K562 (cell line): ENCODE measurements around the gene ABCC11. TPM values are rescaled to one million over a fixed set of nuclear protein-coding genes. Genes with fewer than 3 reads are reported as not detected.

Source experiments
- ATAC-seq: fragments of 200-7000 bp; cut with Tn5 transposase; 3 replicates; pipeline ENCODE4 v1.9.1; 2020; ENCODE audit warnings: moderate library complexity
- BruUV-seq: library from RNA; stranded (reverse); fragments of 400-500 nt; replicated peaks from 2 replicates; lab custom pipeline; 2021; lab: Mats Ljungman, UMichigan
- CTCF ChIA-PET: fragments of 300-600 bp; formaldehyde crosslinking; extraction: SDS; loops from one replicate; lab custom pipeline; 2021; ENCODE audit warnings: low intra/inter-chr PET ratio; lab: Yijun Ruan, JAX
- POLR2A ChIA-PET: fragments of 300-600, 350-650 bp; sonication (Branson Sonifier 250); formaldehyde crosslinking; extraction: SDS; loops from one replicate; lab custom pipeline; 2021; ENCODE audit warnings: antibody characterized with exemption, inconsistent platforms; lab: Yijun Ruan, JAX
- DNase-seq, 4 experiments: peaks; one replicate each; pipeline versions ENCODE4 v3.0.0 to v3.0.0-alpha.2; 2011 to 2018; ENCODE audit warnings: low spot score in 3 of 4, mixed read lengths in 3 of 4; ENCODE audit errors: extremely low read depth in 1 of 4
- FAIRE-seq: peaks from 2 replicates; lab custom pipeline; 2011; peaks lifted over from hg19 to GRCh38; lab: Jason Lieb, UNC
- H2AFZ ChIP-seq: 2 replicates; pipeline ENCODE4 v1.6.0; 2011; ENCODE audit warnings: low read depth, low read length, control low read depth, inconsistent platforms
- H3K27ac ChIP-seq: fragments of 200-600 bp; 3 replicates; pipeline ENCODE4 v1.8.0; 2011; ENCODE audit warnings: low read depth, mild to moderate bottlenecking, control low read depth, inconsistent platforms, low read length, moderate library complexity, mixed read lengths; ENCODE audit errors: extremely low read depth
- H3K27me3 ChIP-seq, 2 experiments: fragments of 300-600 bp in 1 of 2; 2 replicates in 1 of 2; 3 replicates in 1 of 2; pipeline versions ENCODE4 v1.6.0 to v1.8.0; 2011; ENCODE audit warnings: inconsistent platforms in 2 of 2, low read length in 2 of 2, mild to moderate bottlenecking in 1 of 2, mixed read lengths in 1 of 2, moderate library complexity in 1 of 2; ENCODE audit not compliant: control insufficient read depth in 2 of 2, insufficient read depth in 2 of 2
- H3K36me3 ChIP-seq: fragments of 300-600 bp; 3 replicates; pipeline ENCODE4 v1.8.0; 2011; ENCODE audit warnings: mild to moderate bottlenecking, low read length, inconsistent platforms; ENCODE audit not compliant: control insufficient read depth, insufficient read depth
- H3K4me1 ChIP-seq, 2 experiments: fragments of 200-600 bp in 1 of 2; replicated peaks in 1 of 2; 2 replicates in 1 of 2; 3 replicates in 1 of 2; pipeline versions ENCODE4 v1.5.1 to v1.8.0; 2011; ENCODE audit warnings: inconsistent platforms in 2 of 2, low read length in 2 of 2, mild to moderate bottlenecking in 1 of 2, mixed read lengths in 1 of 2, moderate library complexity in 1 of 2; ENCODE audit not compliant: control insufficient read depth in 2 of 2, insufficient read depth in 2 of 2
- H3K4me2 ChIP-seq: 2 replicates; pipeline ENCODE4 v1.6.1; 2011; ENCODE audit warnings: low read length, control low read depth, inconsistent platforms, mixed read lengths; ENCODE audit not compliant: insufficient read depth
- H3K4me3 ChIP-seq: fragments of 200-600 bp; sonication (generic), shearing (Covaris generic); 2 replicates; pipeline ENCODE4 v1.5.1; 2016; ENCODE audit warnings: control low read depth, inconsistent platforms
- H3K79me2 ChIP-seq: fragments of 200-600 bp; 3 replicates; pipeline ENCODE4 v1.8.0; 2011; ENCODE audit warnings: low read length, inconsistent platforms; ENCODE audit not compliant: control insufficient read depth, insufficient read depth
- H3K9ac ChIP-seq, 2 experiments: 2 replicates each; pipeline versions ENCODE4 v1.6.0 to v1.6.1; 2011; ENCODE audit warnings: low read depth in 2 of 2, low read length in 2 of 2, control low read depth in 1 of 2, inconsistent platforms in 1 of 2, mild to moderate bottlenecking in 1 of 2, mixed read lengths in 1 of 2; ENCODE audit not compliant: insufficient read depth in 1 of 2
- H3K9me1 ChIP-seq: one replicate; pipeline ENCODE4 v1.6.0; 2011; ENCODE audit warnings: inconsistent platforms, mild to moderate bottlenecking, low read length, moderate library complexity; ENCODE audit not compliant: control insufficient read depth, insufficient read depth
- H3K9me3 ChIP-seq: replicated peaks from 2 replicates; pipeline ENCODE4 v1.5.1; 2011; ENCODE audit warnings: low read depth, low read length, inconsistent platforms; ENCODE audit not compliant: control insufficient read depth, insufficient read depth
- H4K20me1 ChIP-seq: replicated peaks from 2 replicates; pipeline ENCODE4 v1.6.1; 2011; ENCODE audit warnings: low read length, inconsistent platforms, mixed read lengths; ENCODE audit not compliant: control insufficient read depth, insufficient read depth
- ARNT ChIP-seq, 2 experiments: fragments of 450-650 bp; IDR thresholded peaks; 2 replicates each; pipeline ENCODE4 v1.6.1; 2016; ENCODE audit warnings: mild to moderate bottlenecking in 1 of 2
- CEBPG ChIP-seq, 3 experiments: fragments of 200-800 bp in 1 of 3; sonication (Bioruptor generic) in 1 of 3; sonication (generic) in 1 of 3; formaldehyde crosslinking in 1 of 3; IDR thresholded peaks in 2 of 3; conservative IDR thresholded peaks in 1 of 3; 2 replicates each; pipeline versions ENCODE4 v1.6.1 to v1.8.0; 2016 to 2022; ENCODE audit warnings: missing compliant biosample characterization in 2 of 3, missing genetic modification characterization in 2 of 3, mild to moderate bottlenecking in 1 of 3, missing genetic modification reagents in 1 of 3
- ELF1 ChIP-seq: fragments of 200-800 bp; sonication (Bioruptor generic); IDR thresholded peaks from 2 replicates; pipeline ENCODE4 v1.6.1; 2016; ENCODE audit warnings: missing genetic modification characterization, missing compliant biosample characterization
- EWSR1 ChIP-seq: fragments of 450-650 bp; IDR thresholded peaks from 2 replicates; pipeline ENCODE4 v1.6.1; 2018; ENCODE audit warnings: borderline replicate concordance, mild to moderate bottlenecking, low read depth, moderate library complexity; ENCODE audit not compliant: partially characterized antibody
- POU5F1 ChIP-seq: fragments of 150-350 bp; IDR thresholded peaks from 2 replicates; pipeline ENCODE4 v1.6.1; 2014; ENCODE audit warnings: borderline replicate concordance, low read length, low read depth, mild to moderate bottlenecking; ENCODE audit not compliant: partially characterized antibody
- SNIP1 ChIP-seq: fragments of 450-650 bp; IDR thresholded peaks from 2 replicates; pipeline ENCODE4 v1.7.1; 2017; ENCODE audit warnings: low read depth, mild to moderate bottlenecking
- SRSF7 ChIP-seq: fragments of 200-400 bp; formaldehyde crosslinking; optimal IDR thresholded peaks from 2 replicates; pipeline ENCODE3; 2017; ENCODE audit warnings: mild to moderate bottlenecking, low read depth, low read length
- ZEB2 ChIP-seq: fragments of 450-650 bp; IDR thresholded peaks from 2 replicates; pipeline ENCODE4 v1.6.1; 2016
- WGBS: fragments of 100-300 bp; shearing (Covaris generic); methylation state at CpG from one replicate; pipeline ENCODE4 v1.1.6; 2016; ENCODE audit warnings: low coverage, mixed read lengths; ENCODE audit not compliant: insufficient coverage; ENCODE audit errors: missing lambda C conversion rate; 5-methylcytosine and 5-hydroxymethylcytosine counted together
- in situ Hi-C: fragments of 300-500 bp; cut with MboI; formaldehyde crosslinking; loops from 4 replicates; pipeline ENCODE4 v1.15.0; 2018; ENCODE audit warnings: inconsistent platforms, mixed read lengths
- intact Hi-C: fragments of 100-400 bp; cut with micrococcal nuclease; formaldehyde crosslinking; loops from 2 replicates; pipeline ENCODE4 v1.14.2; 2022
- polyA plus RNA-seq, 8 experiments: library from polyadenylated mRNA; depleted of rRNA in 4 of 8; stranded (reverse) in 5 of 8; unstranded in 3 of 8; fragments of >200 nt; fragmentation: Nextera tagmentation in 2 of 8; fragmentation: Illumina TruSeq in 1 of 8; extraction: Ambion mirVana in 2 of 8; extraction: Trizol in 1 of 8; gene quantifications; 2 replicates each; pipeline versions ENCODE4 v1.2.1 to v1.2.3, GENCODE V29; 2011 to 2014; ENCODE audit warnings: inconsistent platforms in 1 of 8, missing spikeins in 1 of 8
- total RNA-seq, 7 experiments: library from RNA; depleted of rRNA in 6 of 7; stranded (reverse); fragments of >200 nt in 6 of 7; fragmentation: Illumina TruSeq in 2 of 7; extraction: Trizol in 2 of 7; gene quantifications; 2 replicates each; pipeline versions ENCODE4 v1.2.1 to v1.2.3, GENCODE V29; 2011 to 2021; ENCODE audit warnings: low replicate concordance in 1 of 7
- TF ChIP-seq, protein P1 (sequence below): sonication (generic); formaldehyde crosslinking; IDR thresholded peaks from 2 replicates; pipeline ENCODE4 v1.9.0; 2022; ENCODE audit warnings: mild to moderate bottlenecking, missing genetic modification reagents

Gene ABCC11
- total and polyA plus RNA-seq, 9 of the 15 experiments (the other 6 are each of a cell fraction or from before 2014, with no cell fraction given): 0.04 to 0.14 (median 0.04) TPM; not detected in 6

DNA sequence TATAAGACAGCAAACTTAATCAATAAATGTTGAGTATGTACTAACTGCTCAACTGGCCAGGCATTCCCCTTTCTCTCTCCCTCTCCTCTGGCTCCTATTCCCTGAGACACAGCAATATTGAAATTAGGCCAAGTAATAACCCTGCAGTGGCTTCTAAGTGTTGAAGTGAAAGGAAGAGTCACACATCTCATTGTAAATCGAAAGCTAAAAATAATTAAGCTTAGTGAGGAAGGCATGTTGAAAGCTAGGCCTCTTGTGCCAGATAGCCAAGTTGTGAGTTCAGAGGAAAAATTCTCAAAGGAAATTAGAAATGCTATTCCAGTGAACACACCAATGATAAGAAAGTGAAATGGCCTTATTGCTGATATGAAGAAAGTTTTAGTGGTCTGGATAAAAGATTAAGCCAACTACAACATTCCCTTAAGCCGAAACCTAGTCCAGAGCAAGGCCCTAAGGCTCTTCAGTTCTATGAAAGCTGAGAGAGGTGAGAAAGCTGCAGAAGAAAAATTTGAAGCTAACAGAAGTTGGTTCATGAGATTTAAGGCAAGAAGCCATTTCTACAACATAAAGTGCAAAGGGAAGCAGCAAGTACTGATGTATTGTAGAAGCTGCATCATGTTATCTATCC, 35.4 kb upstream of the ABCC11 start:
- no peak for FAIRE-seq
- H3K4me1 ChIP-seq: no peaks in the 10 kb centered on the region; a peak in 2 of 5 replicates
- no peak overlapping the region for H2AFZ ChIP-seq
- no peak for TF ChIP-seq POU5F1
- TF ChIP-seq, protein P1, sequence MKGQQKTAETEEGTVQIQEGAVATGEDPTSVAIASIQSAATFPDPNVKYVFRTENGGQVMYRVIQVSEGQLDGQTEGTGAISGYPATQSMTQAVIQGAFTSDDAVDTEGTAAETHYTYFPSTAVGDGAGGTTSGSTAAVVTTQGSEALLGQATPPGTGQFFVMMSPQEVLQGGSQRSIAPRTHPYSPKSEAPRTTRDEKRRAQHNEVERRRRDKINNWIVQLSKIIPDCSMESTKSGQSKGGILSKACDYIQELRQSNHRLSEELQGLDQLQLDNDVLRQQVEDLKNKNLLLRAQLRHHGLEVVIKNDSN: no peak
- TF ChIP-seq EWSR1: no peak
- TF ChIP-seq SNIP1: no peak
- no peak for TF ChIP-seq ARNT (IDR thresholded peaks at IDR 0.05)
- no peak for TF ChIP-seq ELF1 (tag)
- TF ChIP-seq SRSF7: no peak
- no peak for TF ChIP-seq CEBPG (CRISPR knock-in tag; IDR thresholded peaks at IDR 0.05)
- TF ChIP-seq CEBPG (tag; conservative IDR thresholded peaks at IDR 0.05 in 1 of 2, IDR thresholded peaks at IDR 0.05 in 1 of 2): no peak
- no peak for TF ChIP-seq ZEB2
- H3K9me1 ChIP-seq: no peaks in the 10 kb centered on the region
- no peak overlapping the region for H3K4me3 ChIP-seq
- CTCF ChIA-PET: no interaction called here
- H3K9me3 ChIP-seq: peaks cover 1% of the 10 kb centered on the region
- H3K27ac ChIP-seq: no peak overlapping the region
- intact Hi-C loops (no loop called here), in situ Hi-C loops (no loop called here)
- no peak for DNase-seq
- no peak for ATAC-seq
- WGBS: 100% methylated on average over 2 of the region's 2 CpGs
- peaks cover 6% of the 10 kb centered on the region; the same call in 1 of the 3 replicates for H3K79me2 ChIP-seq
- H3K4me2 ChIP-seq: no peak overlapping the region
- POLR2A ChIA-PET: no interaction called here
- no peaks in the 10 kb centered on the region for H3K27me3 ChIP-seq
- no TSS peak for BruUV-seq
- H3K36me3 ChIP-seq: peaks cover 61% of the 10 kb centered on the region
- no peaks in the 10 kb centered on the region for H4K20me1 ChIP-seq
- H3K9ac ChIP-seq: no peak overlapping the region
